HG03460 (cell line): ENCODE data around the gene RIMBP2.

Experiments used
- ATAC-seq: cut with Tn5 transposase; IDR thresholded peaks from one replicate; pipeline ENCODE4 v1.9.1; 2021; ENCODE audit not compliant: unreplicated experiment

The RIMBP2 gene

GRCh38 chr12:130474599-130475269, 241.4 kb downstream of the RIMBP2 start:
- no peak for ATAC-seq

DNA sequence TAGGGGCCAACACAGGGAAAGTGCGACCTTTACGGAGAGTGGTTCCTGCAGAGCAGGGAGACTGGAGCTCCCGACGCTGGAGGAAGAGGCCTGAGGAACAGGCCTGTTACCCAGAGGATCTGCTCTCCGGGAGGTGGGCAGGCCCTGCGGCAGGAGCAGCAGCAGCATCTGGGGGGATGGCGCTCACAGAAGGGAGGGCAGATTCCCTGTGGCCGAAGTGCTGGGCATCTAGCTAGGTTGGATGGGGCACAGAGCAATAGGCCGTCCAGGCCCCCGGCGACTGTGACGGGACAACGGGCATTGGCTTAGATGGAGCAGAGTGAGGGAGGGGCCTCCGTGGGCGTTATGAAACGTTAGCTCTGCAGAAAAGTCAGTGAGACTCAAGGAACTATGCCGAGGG, 242.8 kb downstream of the RIMBP2 start:
- ATAC-seq: no peak

- no peak for ATAC-seq
Measured at GRCh38 chr12:130470969-130471368, 245.1 kb downstream of the RIMBP2 start.

- no peak for ATAC-seq
Measured at GRCh38 chr12:130469552-130469951, 246.5 kb downstream of the RIMBP2 start.

GRCh38 chr12:130468700-130469245, 247.3 kb downstream of the RIMBP2 start:
- ATAC-seq: no peak

- ATAC-seq: no peak
Measured at GRCh38 chr12:130468186-130468585, 247.9 kb downstream of the RIMBP2 start.

GRCh38 chr12:130465626-130466025, 250.5 kb downstream of the RIMBP2 start:
- ATAC-seq: no peak

DNA sequence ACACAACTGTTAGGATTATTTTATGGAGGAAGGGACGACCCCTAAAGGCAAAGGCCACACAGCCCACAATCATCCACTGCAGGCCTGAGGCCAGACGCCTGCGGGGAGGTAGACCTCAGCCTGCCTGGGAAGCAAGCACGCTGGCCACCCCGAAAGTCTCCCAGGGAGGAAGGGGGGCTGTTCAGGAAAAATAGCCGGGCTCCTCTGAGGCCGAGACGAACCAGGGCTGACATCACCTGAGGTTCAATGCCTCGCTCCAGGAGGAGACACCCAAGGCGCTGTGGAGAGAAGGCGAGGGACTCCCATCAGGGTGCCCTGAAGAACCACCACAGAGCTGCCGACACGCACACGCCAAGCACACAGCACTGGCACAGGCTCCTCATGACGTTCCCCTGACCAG, 251.1 kb downstream of the RIMBP2 start:
- no peak for ATAC-seq

- ATAC-seq: no peak
Measured at GRCh38 chr12:130463818-130464670, 252.1 kb downstream of the RIMBP2 start.

DNA sequence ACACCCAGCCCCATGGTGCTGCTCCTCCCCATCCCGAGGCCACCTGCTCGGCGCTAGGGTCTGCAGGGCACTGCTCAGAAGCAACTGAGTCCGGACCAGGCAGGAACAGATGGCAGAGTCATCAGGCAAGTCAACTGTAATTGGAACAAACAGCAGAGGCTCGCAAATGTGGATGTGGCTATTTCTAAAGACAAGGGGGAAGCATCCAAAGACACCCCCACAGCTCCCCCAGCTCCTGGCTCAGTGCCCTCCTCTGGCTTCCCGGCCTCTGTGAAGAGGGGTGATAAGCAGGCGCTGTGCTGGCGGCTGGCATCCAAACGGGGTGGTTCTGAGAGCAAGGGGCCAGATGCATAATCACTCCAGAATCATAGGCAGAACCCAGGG, 252.8 kb downstream of the RIMBP2 start:
- no peak for ATAC-seq

DNA sequence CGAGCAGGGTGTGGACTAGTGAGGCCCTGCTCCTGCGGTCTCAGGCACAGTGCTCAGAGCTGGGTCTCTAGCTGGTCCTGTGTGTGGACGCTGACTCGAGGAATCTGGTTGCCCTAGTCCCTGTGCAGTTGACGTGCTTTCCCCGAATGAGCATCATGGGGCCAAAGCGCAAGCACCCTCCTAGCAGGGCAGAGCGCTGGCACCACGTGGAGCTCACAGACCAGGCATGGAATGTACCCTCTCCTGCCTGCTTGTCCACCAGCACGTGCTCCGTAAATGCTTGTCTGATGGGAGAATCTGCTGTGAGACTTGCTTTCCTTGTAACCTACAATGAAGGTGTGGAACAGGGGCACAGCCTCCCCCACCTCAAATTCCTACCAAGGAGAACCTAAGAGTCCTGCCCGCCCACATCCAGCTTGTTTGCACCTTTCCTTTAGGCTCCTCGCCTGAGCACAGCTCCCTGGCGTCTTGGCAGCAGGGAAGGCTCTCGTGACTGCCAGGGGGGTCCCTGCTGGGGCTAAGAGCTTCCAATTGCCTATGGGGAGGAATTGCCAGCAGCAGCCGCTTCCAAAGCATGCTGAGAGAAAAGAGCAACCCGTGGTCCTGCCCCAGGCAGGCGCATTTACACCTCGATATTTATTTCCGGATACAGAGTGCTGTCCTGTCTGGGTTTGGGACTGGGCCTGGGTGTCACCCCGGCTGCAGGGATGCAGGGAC, 253.4 kb downstream of the RIMBP2 start:
- ATAC-seq: no peak

- ATAC-seq: no peak
Measured at GRCh38 chr12:130461839-130462557, 254.1 kb downstream of the RIMBP2 start.

DNA sequence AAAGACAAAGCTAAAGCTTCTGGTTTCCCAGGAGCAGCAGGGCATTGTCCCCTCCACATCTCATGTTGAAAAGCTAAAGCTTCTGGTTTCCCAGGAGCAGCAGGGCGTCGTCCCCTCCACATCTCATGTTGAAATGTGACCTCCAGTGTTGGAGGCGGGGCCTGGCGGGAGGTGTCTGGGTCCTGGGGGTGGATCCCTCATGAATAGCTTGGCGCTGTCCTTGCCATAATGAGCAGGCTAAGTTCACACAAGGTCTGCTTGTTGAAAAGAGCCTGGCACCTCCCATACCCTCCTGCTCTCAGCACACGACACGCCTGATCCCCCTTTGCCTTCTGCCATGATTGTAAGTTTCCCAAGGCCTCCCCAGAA, 254.7 kb downstream of the RIMBP2 start:
- no peak for ATAC-seq

DNA sequence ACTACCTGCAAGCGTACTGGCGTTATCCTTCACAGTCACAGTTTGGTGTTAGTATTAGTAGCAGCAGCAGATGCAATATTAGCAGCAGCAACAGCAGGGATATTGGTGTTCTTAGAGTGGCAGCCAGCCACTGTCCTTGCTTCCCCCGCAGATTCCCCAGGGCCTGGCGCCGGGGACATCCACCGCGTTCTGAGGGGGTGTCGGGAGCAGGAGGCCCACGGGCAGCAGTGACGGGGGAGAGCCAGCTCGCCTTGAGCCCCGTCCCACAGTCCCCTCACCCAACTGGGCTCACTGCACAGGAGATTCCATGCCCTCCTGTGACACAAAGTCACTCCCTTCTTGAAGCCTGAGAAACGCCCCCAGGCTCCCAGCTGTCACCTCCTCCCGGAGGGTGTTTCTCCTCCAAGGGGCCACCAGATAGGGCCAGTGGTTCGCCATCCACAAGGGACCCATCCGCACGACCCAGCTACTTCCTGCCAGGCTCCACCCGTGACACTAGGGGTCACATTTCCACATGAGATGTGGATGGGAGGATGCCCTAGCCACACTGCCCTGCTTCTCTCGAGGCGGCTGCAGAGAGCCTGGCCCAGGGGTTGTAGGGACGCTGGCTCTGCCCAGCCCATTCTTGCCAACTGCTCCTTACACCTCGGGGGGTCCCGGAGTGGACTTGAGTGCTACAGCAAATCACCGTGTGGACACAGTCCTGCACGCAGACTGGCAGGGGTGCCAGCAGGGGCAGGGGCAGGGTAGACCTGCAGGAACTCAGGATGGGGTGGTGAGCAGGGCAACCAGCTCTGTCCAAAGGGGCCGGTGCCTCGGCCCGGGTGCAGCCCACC, 255.3 kb downstream of the RIMBP2 start:
- ATAC-seq: no peak

GRCh38 chr12:130459916-130460315, 256.2 kb downstream of the RIMBP2 start:
- no peak for ATAC-seq

- ATAC-seq: no peak
Measured at GRCh38 chr12:130458341-130458740, 257.8 kb downstream of the RIMBP2 start.

- no peak for ATAC-seq
Measured at GRCh38 chr12:130457215-130457614, 258.9 kb downstream of the RIMBP2 start.

GRCh38 chr12:130456375-130457199, 259.5 kb downstream of the RIMBP2 start:
- no peak for ATAC-seq

- no peak for ATAC-seq
Measured at GRCh38 chr12:130455161-130455560, 260.9 kb downstream of the RIMBP2 start.
